Keratinocyte (primary cell): ENCODE results near the gene OGA. TPM values are rescaled to one million over a fixed set of nuclear protein-coding genes. Genes with fewer than 3 reads are reported as not detected.

ENCODE experiments used
- DNase-seq: peaks from one replicate; pipeline ENCODE4 v3.0.0-alpha.2; 2011; ENCODE audit warnings: low read depth, missing footprints, low spot score
- FAIRE-seq: peaks from 2 replicates; lab custom pipeline; 2011; peaks lifted over from hg19 to GRCh38; lab: Jason Lieb, UNC
- H2AFZ ChIP-seq: 2 replicates; pipeline ENCODE4 v1.6.0; 2012; ENCODE audit warnings: low read length, control low read depth, inconsistent platforms; ENCODE audit not compliant: control insufficient read depth
- H3K27ac ChIP-seq: 2 replicates; pipeline ENCODE4 v1.5.1; 2011; ENCODE audit warnings: low read length; ENCODE audit not compliant: control insufficient read depth, insufficient read depth
- H3K27me3 ChIP-seq: 3 replicates; pipeline ENCODE4 v1.6.0; 2011; ENCODE audit warnings: low read length; ENCODE audit not compliant: control insufficient read depth, insufficient read depth; ENCODE audit errors: extremely low read depth
- H3K36me3 ChIP-seq, 2 experiments: 2 replicates in 1 of 2; 3 replicates in 1 of 2; pipeline ENCODE4 v1.5.1; 2011; ENCODE audit warnings: low read length in 2 of 2, mild to moderate bottlenecking in 1 of 2; ENCODE audit not compliant: control insufficient read depth in 2 of 2, insufficient read depth in 2 of 2; ENCODE audit errors: extremely low read depth in 1 of 2
- H3K4me1 ChIP-seq: 3 replicates; pipeline ENCODE4 v1.5.1; 2011; ENCODE audit warnings: low read length; ENCODE audit not compliant: control insufficient read depth, insufficient read depth; ENCODE audit errors: extremely low read depth
- H3K4me2 ChIP-seq: 3 replicates; pipeline ENCODE4 v1.6.0; 2011; ENCODE audit warnings: low read depth, low read length; ENCODE audit not compliant: control insufficient read depth, insufficient read depth; ENCODE audit errors: extremely low read depth
- H3K4me3 ChIP-seq, 3 experiments: fragments of 200-600 bp in 1 of 3; sonication (generic) in 1 of 3; 2 replicates in 2 of 3; 3 replicates in 1 of 3; pipeline ENCODE4 v1.5.1; 2011 to 2016; ENCODE audit warnings: low read length in 3 of 3, mild to moderate bottlenecking in 3 of 3, control low read depth in 2 of 3, inconsistent platforms in 1 of 3, low read depth in 1 of 3, mixed read lengths in 1 of 3, mixed run types in 1 of 3, moderate library complexity in 1 of 3; ENCODE audit not compliant: control insufficient read depth in 2 of 3, insufficient read depth in 2 of 3; ENCODE audit errors: extremely low read depth in 1 of 3
- H3K79me2 ChIP-seq: 2 replicates; pipeline ENCODE4 v1.6.0; 2012; ENCODE audit warnings: low read length; ENCODE audit not compliant: control insufficient read depth, insufficient read depth
- H3K9ac ChIP-seq: 3 replicates; pipeline ENCODE4 v1.6.0; 2011; ENCODE audit warnings: low read length; ENCODE audit not compliant: control insufficient read depth, insufficient read depth; ENCODE audit errors: extremely low read depth
- H3K9me1 ChIP-seq: 3 replicates; pipeline ENCODE4 v1.6.0; 2011; ENCODE audit warnings: low read length; ENCODE audit not compliant: control insufficient read depth, insufficient read depth; ENCODE audit errors: extremely low read depth
- H3K9me3 ChIP-seq: 2 replicates; pipeline ENCODE4 v1.5.1; 2012; ENCODE audit warnings: low read depth, low read length; ENCODE audit not compliant: control insufficient read depth
- H4K20me1 ChIP-seq: 3 replicates; pipeline ENCODE4 v1.6.0; 2011; ENCODE audit warnings: low read length; ENCODE audit not compliant: control insufficient read depth, insufficient read depth; ENCODE audit errors: extremely low read depth
- EZH2 ChIP-seq: IDR thresholded peaks from one replicate; pipeline ENCODE4 v1.6.1; 2012; ENCODE audit warnings: inconsistent platforms, mild to moderate bottlenecking, low read length, moderate library complexity
- dilution Hi-C: fragments of 300-500 bp; cut with MboI; formaldehyde crosslinking; loops from one replicate; pipeline ENCODE4 v1.7.0; 2020; ENCODE audit warnings: low sequenced_read_pairs; ENCODE audit not compliant: extremely low pct_ligation_motif_present
- polyA plus RNA-seq, 5 experiments: library from polyadenylated mRNA; depleted of rRNA in 3 of 5; stranded (reverse) in 3 of 5; stranded (forward) in 1 of 5; unstranded in 1 of 5; fragments of >200 nt; gene quantifications; 1 replicate in 1 of 5; 2 replicates in 3 of 5; 3 replicates in 1 of 5; pipeline versions ENCODE4 v1.2.1 to v1.2.3, GENCODE V29; 2011 to 2012; ENCODE audit warnings: missing spikeins in 2 of 5, low read depth in 1 of 5, low replicate concordance in 1 of 5
- TF ChIP-seq, protein P1 (sequence below), 3 experiments: IDR thresholded peaks in 1 of 3; conservative IDR thresholded peaks in 1 of 3; optimal IDR thresholded peaks in 1 of 3; 2 replicates in 2 of 3; 3 replicates in 1 of 3; pipeline versions ENCODE3 to v1.5.1; 2011; ENCODE audit warnings: low read length in 3 of 3, mild to moderate bottlenecking in 3 of 3, moderate library complexity in 2 of 3, control low read depth in 1 of 3, inconsistent platforms in 1 of 3; ENCODE audit not compliant: insufficient read depth in 2 of 3; ENCODE audit errors: extremely low read depth in 1 of 3

The OGA gene
- polyA plus RNA-seq, 1 donor (not counting 4 experiments of a cell fraction or from before 2014, with no cell fraction given), result 104 TPM

DNA sequence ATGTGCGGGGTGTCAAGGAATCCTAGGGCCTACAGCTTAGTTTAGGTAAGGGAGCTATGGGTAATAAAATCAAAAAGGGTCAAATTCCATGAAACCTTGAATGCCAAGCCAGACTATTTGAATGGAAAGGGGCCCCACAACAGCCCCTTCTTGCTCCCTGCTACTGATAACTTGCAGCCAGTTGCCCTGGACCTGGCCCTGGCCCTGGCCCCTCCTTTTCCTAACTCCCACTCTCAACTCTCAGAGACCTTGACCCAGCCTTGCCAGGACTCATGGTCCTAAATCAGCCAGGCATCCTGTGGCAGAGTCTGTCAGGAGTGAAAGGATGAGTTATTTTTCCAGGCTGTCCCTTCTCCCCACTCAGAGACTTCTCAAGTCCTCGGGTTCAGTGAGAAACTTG is 19.5 kb upstream of the OGA start:
- Histone ChIP-seq H2AFZ (no peak overlapping the region), H3K27me3 (no peaks in the 10 kb centered on the region), H3K4me2 (no peak overlapping the region), H3K4me1 (peaks cover 16% of the 10 kb centered on the region), H3K79me2 (no peaks in the 10 kb centered on the region), H3K9me1 (peaks cover 6% of the 10 kb centered on the region), H4K20me1 (peaks cover 10% of the 10 kb centered on the region), H3K4me3 (no peak overlapping the region), H3K9me3 (no peaks in the 10 kb centered on the region), H3K36me3 (no peaks in the 10 kb centered on the region), H3K27ac (no peak overlapping the region), H3K9ac (no peak overlapping the region)
- DNase-seq, result no peak
- FAIRE-seq, result no peak
- no peak for TF ChIP-seq EZH2
- TF ChIP-seq, protein P1, sequence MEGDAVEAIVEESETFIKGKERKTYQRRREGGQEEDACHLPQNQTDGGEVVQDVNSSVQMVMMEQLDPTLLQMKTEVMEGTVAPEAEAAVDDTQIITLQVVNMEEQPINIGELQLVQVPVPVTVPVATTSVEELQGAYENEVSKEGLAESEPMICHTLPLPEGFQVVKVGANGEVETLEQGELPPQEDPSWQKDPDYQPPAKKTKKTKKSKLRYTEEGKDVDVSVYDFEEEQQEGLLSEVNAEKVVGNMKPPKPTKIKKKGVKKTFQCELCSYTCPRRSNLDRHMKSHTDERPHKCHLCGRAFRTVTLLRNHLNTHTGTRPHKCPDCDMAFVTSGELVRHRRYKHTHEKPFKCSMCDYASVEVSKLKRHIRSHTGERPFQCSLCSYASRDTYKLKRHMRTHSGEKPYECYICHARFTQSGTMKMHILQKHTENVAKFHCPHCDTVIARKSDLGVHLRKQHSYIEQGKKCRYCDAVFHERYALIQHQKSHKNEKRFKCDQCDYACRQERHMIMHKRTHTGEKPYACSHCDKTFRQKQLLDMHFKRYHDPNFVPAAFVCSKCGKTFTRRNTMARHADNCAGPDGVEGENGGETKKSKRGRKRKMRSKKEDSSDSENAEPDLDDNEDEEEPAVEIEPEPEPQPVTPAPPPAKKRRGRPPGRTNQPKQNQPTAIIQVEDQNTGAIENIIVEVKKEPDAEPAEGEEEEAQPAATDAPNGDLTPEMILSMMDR (optimal IDR thresholded peaks at IDR 0.05 in 1 of 3, IDR thresholded peaks at IDR 0.05 in 1 of 3, conservative IDR thresholded peaks at IDR 0.05 in 1 of 3; ENCODE audit: extremely low read depth in 1 of 3, insufficient read depth in 2 of 3, low read length in 3 of 3), result no peak
- dilution Hi-C loops, result no loop called here

DNA sequence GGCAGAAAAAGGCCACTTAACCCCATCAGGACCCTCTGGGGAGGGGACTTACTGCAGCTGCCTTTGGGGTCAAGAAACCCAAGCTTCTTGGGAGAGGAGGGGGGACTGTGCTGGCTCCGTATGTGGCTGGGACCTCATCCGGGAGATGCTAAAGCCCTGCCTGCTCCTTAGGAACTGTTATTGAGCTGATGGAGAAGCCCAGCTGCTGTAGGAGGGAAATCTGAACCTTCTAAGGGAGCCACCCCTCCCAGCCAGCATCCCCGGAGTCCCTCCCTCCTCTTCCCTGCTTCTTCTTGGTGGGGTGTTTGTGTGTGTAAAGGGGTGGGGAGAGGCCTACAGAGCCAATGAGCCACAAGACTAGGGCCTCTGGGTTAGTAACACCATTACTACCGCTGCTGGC is 17.1 kb upstream of the OGA start:
- peaks cover 3% of the 10 kb centered on the region for H4K20me1 ChIP-seq
- H3K4me2 ChIP-seq, result no peak overlapping the region
- no peak overlapping the region for H3K9ac ChIP-seq
- dilution Hi-C loops, result no loop called here
- H3K27ac ChIP-seq, result no peak overlapping the region
- H3K79me2 ChIP-seq, result no peaks in the 10 kb centered on the region
- no peak overlapping the region for H2AFZ ChIP-seq
- DNase-seq, result no peak
- H3K36me3 ChIP-seq, result no peaks in the 10 kb centered on the region
- peaks cover 18% of the 10 kb centered on the region for H3K4me1 ChIP-seq
- FAIRE-seq, result no peak
- no peak overlapping the region for H3K4me3 ChIP-seq
- no peaks in the 10 kb centered on the region for H3K9me3 ChIP-seq
- TF ChIP-seq EZH2, result no peak
- TF ChIP-seq, protein P1 (optimal IDR thresholded peaks at IDR 0.05 in 1 of 3, IDR thresholded peaks at IDR 0.05 in 1 of 3, conservative IDR thresholded peaks at IDR 0.05 in 1 of 3; ENCODE audit: extremely low read depth in 1 of 3, insufficient read depth in 2 of 3, low read length in 3 of 3), result no peak
- H3K27me3 ChIP-seq, result no peaks in the 10 kb centered on the region
- H3K9me1 ChIP-seq, result peaks cover 6% of the 10 kb centered on the region
